T-helper 2 cell (primary cell): ENCODE measurements around the gene ADAM23.

ENCODE experiments used
- DNase-seq, 5 experiments: peaks; one replicate each; pipeline versions ENCODE4 v3.0.0 to v3.0.0-alpha.2; 2012 to 2022

The ADAM23 gene

DNA sequence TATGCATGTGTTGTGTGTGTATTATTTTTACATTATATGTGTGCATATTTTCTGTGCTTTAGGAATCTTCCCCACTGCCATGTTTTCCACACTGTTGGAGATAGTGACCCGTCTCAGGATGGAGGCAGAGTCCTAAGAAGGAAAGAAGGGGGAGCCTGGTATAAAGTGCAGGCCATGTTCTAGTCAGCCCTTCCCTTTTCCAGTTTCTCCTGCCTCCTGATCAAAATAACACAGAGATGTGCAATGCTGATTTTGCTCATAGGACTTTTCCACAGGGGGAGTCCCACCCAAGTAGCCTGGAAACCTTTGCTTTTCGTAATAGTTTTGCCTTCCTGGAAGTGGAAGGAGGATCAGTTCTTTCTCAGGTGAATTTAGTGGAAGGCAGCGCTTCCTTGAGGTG lies 126.1 kb downstream of the ADAM23 start:
- DNase-seq = no peak

- DNase-seq = no peak
Measured at GRCh38 chr2:206570199-206570598, 126.9 kb downstream of the ADAM23 start.

GRCh38 chr2:206572725-206573124 lies 129.4 kb downstream of the ADAM23 start:
- no peak for DNase-seq

GRCh38 chr2:206573793-206574192 lies 130.5 kb downstream of the ADAM23 start:
- no peak for DNase-seq

- DNase-seq = no peak
Measured at GRCh38 chr2:206584323-206585116, 141.2 kb downstream of the ADAM23 start.

DNA sequence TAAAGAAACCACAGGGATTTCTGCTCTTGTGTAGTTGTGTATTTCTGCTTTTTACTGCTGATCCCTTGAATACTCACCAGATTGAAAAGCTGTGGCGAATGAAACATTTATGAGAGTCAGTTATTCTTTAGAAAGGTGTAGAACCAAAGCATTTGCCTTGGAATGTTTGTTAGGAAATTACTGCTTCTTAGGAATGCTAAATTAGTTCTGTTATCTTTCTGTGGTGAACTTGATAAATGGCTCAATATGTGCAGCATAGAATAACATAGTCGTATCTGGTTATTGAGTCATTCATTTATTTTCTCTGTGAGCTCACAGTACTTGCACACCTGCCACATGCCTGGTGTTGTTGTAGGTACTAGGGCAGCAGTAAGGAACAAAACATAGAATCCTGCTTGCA lies 142.0 kb downstream of the ADAM23 start:
- DNase-seq = no peak

- no peak for DNase-seq
Measured at GRCh38 chr2:206586609-206587008, 143.3 kb downstream of the ADAM23 start.

DNA sequence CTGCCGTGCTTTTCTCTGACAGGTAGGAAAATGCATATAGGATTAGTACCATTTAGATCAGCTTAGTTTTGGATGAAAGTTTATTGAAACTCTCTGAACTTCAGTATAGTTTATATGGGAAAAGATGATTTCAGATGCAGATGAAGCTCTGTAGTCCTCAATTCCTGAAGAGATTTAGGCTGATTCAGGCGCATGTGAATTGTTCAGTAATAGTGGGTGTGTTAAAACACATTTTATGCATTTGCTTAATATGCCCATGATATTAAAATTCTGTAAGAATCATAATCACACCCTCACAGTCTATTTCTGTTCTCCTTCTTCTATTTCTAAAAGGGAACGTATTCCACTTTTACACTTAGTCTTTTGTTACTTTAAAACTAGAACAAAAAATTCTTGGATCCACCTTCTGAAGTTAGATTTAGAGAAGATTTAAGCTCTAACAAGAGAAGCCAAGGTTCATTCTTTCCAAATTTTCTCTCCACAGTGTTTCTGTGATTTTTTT lies 154.4 kb downstream of the ADAM23 start:
- no peak for DNase-seq

DNA sequence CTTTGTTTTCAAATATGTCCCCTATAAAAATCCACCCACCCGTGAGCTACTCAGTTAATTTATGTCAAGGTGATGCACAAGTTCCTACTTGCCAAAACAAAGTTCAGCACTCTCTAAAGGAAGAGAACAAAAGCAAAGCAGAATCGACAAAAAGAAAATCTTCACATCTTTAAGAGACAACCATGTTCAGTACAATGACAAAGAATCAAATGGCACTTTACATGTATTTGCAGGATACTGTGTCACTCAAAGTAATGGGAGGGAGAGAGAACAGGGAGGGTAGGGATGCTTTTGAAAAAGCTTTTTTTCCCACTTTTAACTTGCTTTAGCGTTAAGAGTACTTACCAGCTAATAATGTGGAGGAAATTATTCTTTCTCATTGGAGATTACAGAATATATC lies 159.9 kb downstream of the ADAM23 start:
- DNase-seq = no peak

GRCh38 chr2:206610451-206610850 lies 167.1 kb downstream of the ADAM23 start:
- no peak for DNase-seq

- no peak for DNase-seq
Measured at GRCh38 chr2:206611191-206611590, 167.9 kb downstream of the ADAM23 start.

- no peak for DNase-seq
Measured at GRCh38 chr2:206611736-206612135, 168.4 kb downstream of the ADAM23 start.

- DNase-seq = no peak
Measured at GRCh38 chr2:206614811-206615210, 171.5 kb downstream of the ADAM23 start.

DNA sequence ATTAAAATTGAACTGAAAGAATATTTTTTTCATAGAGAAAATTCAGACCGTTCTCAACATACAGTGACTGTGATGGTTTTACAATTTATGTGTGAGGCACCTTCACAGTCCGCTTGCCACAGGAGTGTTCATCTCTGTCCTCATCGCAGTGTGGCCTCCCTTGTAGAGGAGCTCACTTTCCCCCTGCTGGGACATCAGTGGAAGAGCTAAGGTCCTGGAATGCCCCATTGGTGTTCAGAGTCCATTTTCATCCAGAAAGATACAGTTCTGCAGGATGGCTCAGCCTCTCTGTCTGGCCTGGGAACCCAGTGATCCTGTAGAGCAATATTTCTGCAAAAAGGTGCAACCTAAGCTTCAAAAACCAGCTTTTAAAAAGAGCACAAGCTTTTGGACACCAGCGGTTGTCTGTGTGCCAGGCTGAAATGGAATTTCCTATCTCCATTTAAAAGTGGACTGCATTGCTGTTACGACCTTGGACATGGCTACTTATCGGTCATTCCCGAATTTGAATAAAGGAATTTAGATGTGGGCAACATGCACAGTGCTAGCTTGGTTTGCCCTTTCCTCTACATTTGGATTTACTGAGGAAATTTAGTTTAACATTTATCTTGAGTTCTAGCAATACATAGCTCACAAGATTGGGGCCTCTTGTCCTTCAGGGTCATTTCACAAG lies 172.2 kb downstream of the ADAM23 start:
- no peak for DNase-seq

- no peak for DNase-seq
Measured at GRCh38 chr2:206616151-206616550, 172.8 kb downstream of the ADAM23 start.

- no peak for DNase-seq
Measured at GRCh38 chr2:206619011-206619410, 175.7 kb downstream of the ADAM23 start.

DNA sequence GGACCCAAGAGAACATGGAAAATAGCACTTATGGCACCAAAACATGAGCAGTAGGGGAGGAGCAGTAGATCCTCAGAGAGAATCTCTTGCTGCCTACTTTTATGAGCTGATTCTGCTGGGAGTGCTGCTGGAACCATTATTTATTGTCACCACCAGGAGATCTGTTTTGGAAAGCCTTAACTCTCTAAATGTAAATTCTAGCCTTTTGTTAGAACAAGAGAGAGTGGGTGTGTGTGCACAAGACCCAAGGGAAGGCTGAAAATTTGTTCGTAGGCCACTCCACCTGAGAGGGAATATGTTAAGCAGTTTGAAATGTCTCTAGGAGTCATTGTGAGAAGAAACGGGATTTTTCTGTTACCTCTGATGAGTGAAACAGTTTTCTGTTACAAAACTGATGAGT lies 182.8 kb downstream of the ADAM23 start:
- no peak for DNase-seq

DNA sequence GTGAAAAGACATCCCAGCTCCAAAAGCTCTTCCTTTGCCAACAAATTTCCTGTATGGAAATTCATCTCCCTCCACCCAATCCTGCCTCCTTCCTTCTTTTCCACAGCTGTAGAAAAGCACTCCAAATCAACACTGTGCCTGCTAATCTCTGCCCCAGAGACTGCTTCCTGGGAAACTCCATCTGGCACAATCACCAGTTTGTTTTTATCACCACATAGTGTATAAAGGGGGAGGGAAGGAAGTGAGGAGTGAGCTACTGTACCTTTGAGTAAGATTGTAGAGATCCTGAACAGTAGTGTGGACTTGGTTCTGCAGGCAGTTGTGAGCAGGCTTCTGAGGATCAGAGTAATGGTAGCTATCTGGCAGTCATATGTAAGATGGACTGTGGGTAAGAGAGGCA lies 184.3 kb downstream of the ADAM23 start:
- no peak for DNase-seq

DNA sequence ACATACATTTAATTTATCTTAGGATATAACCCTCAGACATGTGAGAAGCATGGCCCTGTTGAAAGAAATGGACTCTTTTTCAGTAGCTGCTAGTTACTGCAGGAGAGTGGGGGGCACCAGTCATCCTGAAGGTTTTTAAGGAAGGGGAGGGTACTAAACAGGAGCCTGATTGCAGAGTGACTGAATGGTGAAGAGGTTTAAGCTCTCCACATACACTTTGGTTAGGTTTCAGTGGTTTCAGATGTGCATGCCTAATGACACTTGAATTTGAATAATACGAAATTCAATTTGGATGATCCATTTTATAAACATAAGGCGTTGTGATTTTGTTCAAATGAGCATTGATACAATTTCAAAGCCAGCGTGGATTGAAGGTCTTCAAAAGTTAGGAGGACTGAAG lies 188.0 kb downstream of the ADAM23 start:
- DNase-seq = no peak

DNA sequence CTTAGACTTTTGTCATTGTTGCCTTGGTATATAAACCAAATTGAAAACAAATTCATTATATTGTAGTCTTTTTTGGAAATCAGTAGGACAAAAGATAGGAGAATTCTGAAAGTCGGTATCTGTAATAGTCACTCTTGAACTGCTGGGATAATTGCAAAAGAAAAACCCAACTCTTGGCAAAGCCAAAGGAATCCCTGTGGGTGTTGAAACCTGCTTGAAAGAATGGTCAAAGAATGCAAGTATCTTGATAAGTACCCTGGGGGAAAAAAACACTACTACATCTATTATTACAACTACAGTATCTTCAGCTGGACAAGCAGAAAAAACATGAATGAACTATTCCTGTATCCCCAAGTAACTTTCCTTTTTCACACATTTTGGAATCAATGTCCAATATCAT lies 191.7 kb downstream of the ADAM23 start:
- no peak for DNase-seq

DNA sequence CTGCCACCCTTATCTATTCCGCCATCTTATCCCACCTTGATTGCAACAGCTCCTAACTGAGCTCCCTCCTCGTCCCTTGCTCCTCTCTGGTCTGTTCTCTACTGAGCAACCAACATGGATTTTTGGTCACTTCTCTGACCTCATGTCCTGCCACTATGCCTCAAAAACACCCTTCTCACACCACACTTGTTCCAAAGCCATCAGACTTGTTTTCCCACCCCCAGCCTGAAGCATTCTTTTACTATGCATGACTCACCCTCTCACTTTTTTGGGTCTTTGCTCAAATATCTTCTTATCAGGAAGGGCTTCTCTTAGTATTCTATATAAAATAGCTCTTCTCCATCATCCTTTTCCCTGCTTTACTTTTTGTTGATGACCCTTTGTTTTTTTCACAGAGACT lies 196.3 kb downstream of the ADAM23 start:
- no peak for DNase-seq

GRCh38 chr2:206641226-206641625 lies 197.9 kb downstream of the ADAM23 start:
- DNase-seq = no peak

- DNase-seq = peak in 1 of 5 experiments; percentile 26
Measured at GRCh38 chr2:206642075-206643025, 199.0 kb downstream of the ADAM23 start, which contains the start of gene FAM237A. Gene FAM237A (plus strand): TSS chr2:206642487. CDS start chr2:206644237, 1,750 bp downstream.
